Hepatocyte (in vitro differentiated cells): Measurements from ENCODE around the gene TTLL10. TPM values are rescaled to one million over a fixed set of nuclear protein-coding genes. Genes with fewer than 3 reads are reported as not detected.

Source experiments
- DNase-seq: peaks from one replicate; pipeline ENCODE4 v3.0.0-alpha.2; 2016; ENCODE audit warnings: low spot score
- H2AFZ ChIP-seq: fragments of 200-600 bp; sonication (generic); 2 replicates; pipeline ENCODE4 v1.6.0; 2016; ENCODE audit warnings: antibody characterized with exemption, mild to moderate bottlenecking
- H3K27ac ChIP-seq: fragments of 200-600 bp; sonication (generic); 2 replicates; pipeline ENCODE4 v1.5.1; 2016; ENCODE audit warnings: mild to moderate bottlenecking
- H3K27me3 ChIP-seq: fragments of 200-600 bp; sonication (generic); 2 replicates; pipeline ENCODE4 v1.6.1; 2016
- H3K36me3 ChIP-seq: fragments of 200-600 bp; sonication (generic); replicated peaks from 2 replicates; pipeline ENCODE4 v1.5.1; 2016; ENCODE audit warnings: low read depth; ENCODE audit not compliant: insufficient read depth
- H3K4me1 ChIP-seq: fragments of 200-600 bp; sonication (generic); 2 replicates; pipeline ENCODE4 v1.5.1; 2016; ENCODE audit warnings: mild to moderate bottlenecking, moderate library complexity; ENCODE audit not compliant: insufficient read depth
- H3K4me2 ChIP-seq: fragments of 200-600 bp; sonication (generic); 2 replicates; pipeline ENCODE4 v1.6.0; 2016
- H3K4me3 ChIP-seq: fragments of 200-600 bp; sonication (generic); 2 replicates; pipeline ENCODE4 v1.5.1; 2016; ENCODE audit warnings: mild to moderate bottlenecking
- H3K79me2 ChIP-seq: fragments of 200-600 bp; sonication (generic); 2 replicates; pipeline ENCODE4 v1.6.0; 2017; ENCODE audit warnings: mild to moderate bottlenecking
- H3K9me2 ChIP-seq: fragments of 200-600 bp; sonication (generic); replicated peaks from 2 replicates; pipeline ENCODE4 v1.6.0; 2017; ENCODE audit warnings: mild to moderate bottlenecking; ENCODE audit not compliant: insufficient read depth
- H3K9me3 ChIP-seq: fragments of 200-600 bp; sonication (generic); 2 replicates; pipeline ENCODE4 v1.5.1; 2016; ENCODE audit warnings: low read depth, mild to moderate bottlenecking
- H4K20me1 ChIP-seq: fragments of 200-600 bp; sonication (generic); 2 replicates; pipeline ENCODE4 v1.6.0; 2016; ENCODE audit warnings: mild to moderate bottlenecking; ENCODE audit not compliant: insufficient read depth, poor library complexity, severe bottlenecking
- EZH2 ChIP-seq: fragments of 200-600 bp; sonication (generic); IDR thresholded peaks from 2 replicates; pipeline ENCODE4 v1.6.1; 2016; ENCODE audit warnings: antibody characterized with exemption, mild to moderate bottlenecking, borderline replicate concordance
- EZH2phosphoT487 ChIP-seq: fragments of 200-600 bp; sonication (generic); IDR thresholded peaks from one replicate; pipeline ENCODE4 v1.6.1; 2018; ENCODE audit warnings: antibody characterized with exemption, mild to moderate bottlenecking, low read depth, moderate library complexity; ENCODE audit not compliant: unreplicated experiment, severe bottlenecking
- WGBS: methylation state at CpG from one replicate; pipeline ENCODE4 v1.1.6; 2016; ENCODE audit warnings: low lambda C conversion rate; ENCODE audit errors: missing lambda C conversion rate; 5-methylcytosine and 5-hydroxymethylcytosine counted together
- polyA plus RNA-seq: library from polyadenylated mRNA; unstranded; fragments of >200 nt; fragmentation: Nextera tagmentation; extraction: Ambion mirVana; gene quantifications from 2 replicates; pipeline ENCODE4 v1.2.1, GENCODE V29; 2016
- total RNA-seq: library from RNA; depleted of rRNA; stranded (reverse); fragments of >200 nt; gene quantifications from 2 replicates; pipeline ENCODE4 v1.2.3, GENCODE V29; 2014
- TF ChIP-seq, protein P1 (sequence below): fragments of 200-600 bp; sonication (generic); IDR thresholded peaks from 2 replicates; pipeline ENCODE4 v1.5.1; 2016; ENCODE audit warnings: antibody characterized with exemption, mild to moderate bottlenecking; ENCODE audit not compliant: poor library complexity

TTLL10 gene
- total and polyA plus RNA-seq, 2 experiments from 2014 or later = 0.69 TPM; not detected in 1

GRCh38 chr1:1217621-1218523, 44.2 kb downstream of the TTLL10 start:
- H3K9me3 ChIP-seq = no peaks in the 10 kb centered on the region
- peaks cover 3% of the 10 kb centered on the region for H4K20me1 ChIP-seq
- no peaks in the 10 kb centered on the region for H3K79me2 ChIP-seq
- no peak overlapping the region for H3K27ac ChIP-seq
- DNase-seq = no peak
- no peak overlapping the region for H2AFZ ChIP-seq
- H3K4me3 ChIP-seq = no peak overlapping the region
- H3K4me2 ChIP-seq = no peak overlapping the region
- H3K9me2 ChIP-seq = no peaks in the 10 kb centered on the region
- H3K4me1 ChIP-seq = no peaks in the 10 kb centered on the region
- no peaks in the 10 kb centered on the region for H3K27me3 ChIP-seq
- TF ChIP-seq EZH2phosphoT487 = no peak
- TF ChIP-seq, protein P1, sequence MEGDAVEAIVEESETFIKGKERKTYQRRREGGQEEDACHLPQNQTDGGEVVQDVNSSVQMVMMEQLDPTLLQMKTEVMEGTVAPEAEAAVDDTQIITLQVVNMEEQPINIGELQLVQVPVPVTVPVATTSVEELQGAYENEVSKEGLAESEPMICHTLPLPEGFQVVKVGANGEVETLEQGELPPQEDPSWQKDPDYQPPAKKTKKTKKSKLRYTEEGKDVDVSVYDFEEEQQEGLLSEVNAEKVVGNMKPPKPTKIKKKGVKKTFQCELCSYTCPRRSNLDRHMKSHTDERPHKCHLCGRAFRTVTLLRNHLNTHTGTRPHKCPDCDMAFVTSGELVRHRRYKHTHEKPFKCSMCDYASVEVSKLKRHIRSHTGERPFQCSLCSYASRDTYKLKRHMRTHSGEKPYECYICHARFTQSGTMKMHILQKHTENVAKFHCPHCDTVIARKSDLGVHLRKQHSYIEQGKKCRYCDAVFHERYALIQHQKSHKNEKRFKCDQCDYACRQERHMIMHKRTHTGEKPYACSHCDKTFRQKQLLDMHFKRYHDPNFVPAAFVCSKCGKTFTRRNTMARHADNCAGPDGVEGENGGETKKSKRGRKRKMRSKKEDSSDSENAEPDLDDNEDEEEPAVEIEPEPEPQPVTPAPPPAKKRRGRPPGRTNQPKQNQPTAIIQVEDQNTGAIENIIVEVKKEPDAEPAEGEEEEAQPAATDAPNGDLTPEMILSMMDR = no peak
- TF ChIP-seq EZH2 = no peak
- 94% methylated on average over 37 of the region's 52 CpGs for WGBS
- H3K36me3 ChIP-seq = no peaks in the 10 kb centered on the region

GRCh38 chr1:1218524-1219200, 45.0 kb downstream of the TTLL10 start:
- Histone ChIP-seq H4K20me1 (peaks cover 3% of the 10 kb centered on the region), H3K4me1 (no peaks in the 10 kb centered on the region), H3K27me3 (no peaks in the 10 kb centered on the region), H3K9me2 (no peaks in the 10 kb centered on the region), H3K79me2 (no peaks in the 10 kb centered on the region), H3K36me3 (no peaks in the 10 kb centered on the region), H2AFZ (no peak overlapping the region), H3K4me2 (no peak overlapping the region), H3K9me3 (no peaks in the 10 kb centered on the region), H3K4me3 (no peak overlapping the region), H3K27ac (no peak overlapping the region)
- TF ChIP-seq EZH2phosphoT487 = no peak
- no peak for DNase-seq
- 96% methylated on average over 24 of the region's 36 CpGs for WGBS

- H4K20me1 ChIP-seq = peaks cover 4% of the 10 kb centered on the region
- WGBS = 100% methylated on average over 8 of the region's 20 CpGs
- TF ChIP-seq EZH2 (no peak), EZH2phosphoT487 (no peak)
- TF ChIP-seq, protein P1 = no peak
- H3K36me3 ChIP-seq = no peaks in the 10 kb centered on the region
- H3K4me1 ChIP-seq = no peaks in the 10 kb centered on the region
- no peak overlapping the region for H3K4me2 ChIP-seq
- H3K9me2 ChIP-seq = no peaks in the 10 kb centered on the region
- no peak overlapping the region for H3K4me3 ChIP-seq
- H3K27me3 ChIP-seq = no peaks in the 10 kb centered on the region
- H3K9me3 ChIP-seq = no peaks in the 10 kb centered on the region
- no peak overlapping the region for H3K27ac ChIP-seq
- H2AFZ ChIP-seq = no peak overlapping the region
- H3K79me2 ChIP-seq = peaks cover 2% of the 10 kb centered on the region
- no peak for DNase-seq
Observed at GRCh38 chr1:1219341-1219740, 45.7 kb downstream of the TTLL10 start.

GRCh38 chr1:1220197-1220596, 46.5 kb downstream of the TTLL10 start:
- no peaks in the 10 kb centered on the region for H3K9me3 ChIP-seq
- H3K36me3 ChIP-seq = no peaks in the 10 kb centered on the region
- DNase-seq = no peak
- no peak overlapping the region for H3K4me2 ChIP-seq
- no peaks in the 10 kb centered on the region for H3K4me1 ChIP-seq
- H3K27ac ChIP-seq = no peak overlapping the region
- peaks cover 13% of the 10 kb centered on the region for H4K20me1 ChIP-seq
- TF ChIP-seq, protein P1 = no peak
- no peak for TF ChIP-seq EZH2phosphoT487
- no peak for TF ChIP-seq EZH2
- no peak overlapping the region for H2AFZ ChIP-seq
- H3K27me3 ChIP-seq = no peaks in the 10 kb centered on the region
- no peaks in the 10 kb centered on the region for H3K9me2 ChIP-seq
- WGBS = 94% methylated on average over 24 of the region's 24 CpGs
- H3K79me2 ChIP-seq = peaks cover 10% of the 10 kb centered on the region
- H3K4me3 ChIP-seq = no peak overlapping the region
